Renal cortical epithelial cell (primary cell): Measurements from ENCODE around the gene ARPIN. TPM values are rescaled to one million over a fixed set of nuclear protein-coding genes. Genes with fewer than 3 reads are reported as not detected.
A peak's percentile ranks its signal among the peaks of the same experiment; 100 is the strongest.
"Not testable (repeated sequence)": the region's sequence is repeated elsewhere in the genome, so short reads cannot be mapped to it uniquely, and the experiment has no call there.

Experiments used
- DNase-seq: peaks from one replicate; pipeline ENCODE4 v3.0.0-alpha.2; 2011; ENCODE audit warnings: low read depth
- total RNA-seq: library from RNA; depleted of rRNA; stranded (reverse); fragments of >200 nt; gene quantifications from 2 replicates; pipeline ENCODE4 v1.2.3, GENCODE V29; 2014

ARPIN gene
- total RNA-seq, result 4.7 and 7.5 TPM in 2 replicates

GRCh38 chr15:89912674-89913396, at the start of gene ARPIN:
Gene ARPIN (minus strand): TSS chr15:89912952. CDS start chr15:89912835, 117 bp downstream.
- no peak for DNase-seq

- peak; percentile 25 for DNase-seq
Measured at GRCh38 chr15:89958107-89958805, 45.5 kb upstream of the ARPIN start.

- not testable (repeated sequence) for DNase-seq
Measured at GRCh38 chr15:89955449-89955998, 42.8 kb upstream of the ARPIN start.

- no peak for DNase-seq
Measured at GRCh38 chr15:89954541-89954940, 41.8 kb upstream of the ARPIN start.

GRCh38 chr15:89948796-89949195, 36.0 kb upstream of the ARPIN start:
- DNase-seq, result no peak

- no peak for DNase-seq
Measured at GRCh38 chr15:89947385-89947784, 34.6 kb upstream of the ARPIN start.

GRCh38 chr15:89946681-89947299, 34.0 kb upstream of the ARPIN start:
- peak; percentile 61 for DNase-seq

GRCh38 chr15:89943721-89944120, 31.0 kb upstream of the ARPIN start:
- DNase-seq, result not testable (repeated sequence)

GRCh38 chr15:89939910-89940309, 27.2 kb upstream of the ARPIN start:
- DNase-seq, result no peak

GRCh38 chr15:89939377-89939776, 26.6 kb upstream of the ARPIN start:
- not testable (repeated sequence) for DNase-seq

GRCh38 chr15:89937365-89938350, 24.9 kb upstream of the ARPIN start:
- DNase-seq, result no peak

GRCh38 chr15:89936786-89937265, 24.1 kb upstream of the ARPIN start:
- DNase-seq, result no peak

GRCh38 chr15:89936051-89936785, 23.5 kb upstream of the ARPIN start:
- DNase-seq, result no peak

GRCh38 chr15:89932880-89933279, 20.1 kb upstream of the ARPIN start:
- DNase-seq, result no peak

- DNase-seq, result no peak
Measured at GRCh38 chr15:89928421-89928820, 15.7 kb upstream of the ARPIN start.

- no peak for DNase-seq
Measured at GRCh38 chr15:89926158-89926557, 13.4 kb upstream of the ARPIN start.

- peak; percentile 71 for DNase-seq
Measured at GRCh38 chr15:89917442-89918101, 4.8 kb upstream of the ARPIN start.

GRCh38 chr15:89916660-89917059, 3.9 kb upstream of the ARPIN start:
- DNase-seq, result no peak

GRCh38 chr15:89912145-89912673, 543 bp downstream of the ARPIN start:
- no peak for DNase-seq
